IMR-90 (cell line): Measurements from ENCODE around the gene PTPRN2.

Experiments
- BHLHE40 ChIP-seq: fragments of 150-350 bp; IDR thresholded peaks from 2 replicates; pipeline ENCODE4 v1.6.1; 2016; ENCODE audit warnings: mild to moderate bottlenecking, low read depth, low read length
- CEBPB ChIP-seq: IDR thresholded peaks from 2 replicates; pipeline ENCODE4 v1.6.1; 2012; ENCODE audit warnings: low read depth, low read length, improper control_type of control experiment
- FOS ChIP-seq: fragments of 150-350 bp; IDR thresholded peaks from 2 replicates; pipeline ENCODE4 v1.6.1; 2016; ENCODE audit warnings: low read depth, low read length
- MAFK ChIP-seq: IDR thresholded peaks from 2 replicates; pipeline ENCODE4 v1.6.1; 2012; ENCODE audit warnings: low read depth, low read length, improper control_type of control experiment
- MAZ ChIP-seq: IDR thresholded peaks from 2 replicates; pipeline ENCODE4 v1.6.1; 2012; ENCODE audit warnings: low read depth, mild to moderate bottlenecking, low read length, improper control_type of control experiment, moderate library complexity, borderline replicate concordance
- NFE2L2 ChIP-seq: fragments of 150-350 bp; IDR thresholded peaks from 2 replicates; pipeline ENCODE4 v1.6.1; 2016; ENCODE audit warnings: low read depth, mild to moderate bottlenecking, low read length
- POLR2A ChIP-seq: IDR thresholded peaks from 2 replicates; pipeline ENCODE4 v1.6.1; 2012; ENCODE audit warnings: mild to moderate bottlenecking, low read depth, low read length
- RAD21 ChIP-seq: IDR thresholded peaks from 2 replicates; pipeline ENCODE4 v1.6.1; 2012; ENCODE audit warnings: low read length, improper control_type of control experiment
- RFX5 ChIP-seq: IDR thresholded peaks from 2 replicates; pipeline ENCODE4 v1.8.0; 2012; ENCODE audit warnings: low read depth, mild to moderate bottlenecking, low read length, moderate library complexity
- SMC3 ChIP-seq: fragments of 150-350 bp; IDR thresholded peaks from 2 replicates; pipeline ENCODE4 v1.6.1; 2016; ENCODE audit warnings: low read depth, mild to moderate bottlenecking, antibody characterized with exemption, low read length, moderate library complexity
- TF ChIP-seq, protein P1 (sequence below): conservative IDR thresholded peaks from 2 replicates; pipeline ENCODE4 v1.5.1; 2012; ENCODE audit warnings: mild to moderate bottlenecking, low read depth, low read length, improper control_type of control experiment
- TF ChIP-seq, protein P2 (sequence below): fragments of 150-350 bp; IDR thresholded peaks from 2 replicates; pipeline ENCODE4 v1.6.1; 2017; ENCODE audit warnings: mild to moderate bottlenecking, antibody characterized with exemption, low read length, low read depth
- TF ChIP-seq, protein P3 (sequence below): fragments of 150-350 bp; IDR thresholded peaks from 2 replicates; pipeline ENCODE4 v1.6.1; 2016; ENCODE audit warnings: low read depth, mild to moderate bottlenecking, low read length, moderate library complexity, borderline replicate concordance

DNA sequence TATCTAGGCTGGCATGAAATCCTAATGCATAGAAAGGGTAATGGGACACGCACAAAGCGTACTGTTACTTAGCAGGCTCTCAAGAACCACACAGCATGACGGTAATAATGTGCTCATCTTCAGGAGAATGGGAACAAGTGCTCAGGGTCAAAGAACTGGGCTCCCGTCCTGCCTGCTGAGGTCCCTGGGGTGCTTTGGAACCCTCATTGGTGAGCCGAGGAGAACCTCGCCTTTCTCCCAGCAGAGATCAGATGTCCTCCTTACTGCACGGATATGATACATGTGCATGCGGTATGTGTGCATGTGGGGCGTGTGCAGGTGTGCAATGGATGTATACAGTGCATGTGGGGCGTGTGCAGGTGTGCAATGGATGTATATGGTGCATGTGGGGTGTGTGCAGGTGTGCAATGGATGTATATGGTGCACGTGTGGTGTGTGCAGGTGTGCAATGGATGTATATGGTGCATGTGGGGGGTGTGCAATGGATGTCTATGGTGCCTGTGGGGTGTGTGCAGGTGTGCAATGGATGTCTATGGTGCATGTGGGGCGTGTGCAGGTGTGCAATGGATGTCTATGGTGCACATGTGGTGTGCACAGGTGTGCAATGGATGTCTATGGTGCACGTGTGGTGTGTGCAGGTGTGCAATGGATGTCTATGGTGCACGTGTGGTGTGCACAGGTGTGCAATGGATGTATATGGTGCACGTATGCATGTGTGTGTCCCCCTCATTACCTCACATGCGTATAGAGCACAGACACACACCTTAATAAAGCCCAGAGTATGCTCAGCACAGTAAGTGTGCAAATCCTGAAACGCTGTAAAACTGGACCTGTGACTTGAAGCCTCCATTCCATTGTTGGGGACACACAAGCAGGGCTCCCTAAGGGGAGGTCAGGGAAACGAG lies 336.3 kb downstream of the PTPRN2 start:
- TF ChIP-seq, protein P1, sequence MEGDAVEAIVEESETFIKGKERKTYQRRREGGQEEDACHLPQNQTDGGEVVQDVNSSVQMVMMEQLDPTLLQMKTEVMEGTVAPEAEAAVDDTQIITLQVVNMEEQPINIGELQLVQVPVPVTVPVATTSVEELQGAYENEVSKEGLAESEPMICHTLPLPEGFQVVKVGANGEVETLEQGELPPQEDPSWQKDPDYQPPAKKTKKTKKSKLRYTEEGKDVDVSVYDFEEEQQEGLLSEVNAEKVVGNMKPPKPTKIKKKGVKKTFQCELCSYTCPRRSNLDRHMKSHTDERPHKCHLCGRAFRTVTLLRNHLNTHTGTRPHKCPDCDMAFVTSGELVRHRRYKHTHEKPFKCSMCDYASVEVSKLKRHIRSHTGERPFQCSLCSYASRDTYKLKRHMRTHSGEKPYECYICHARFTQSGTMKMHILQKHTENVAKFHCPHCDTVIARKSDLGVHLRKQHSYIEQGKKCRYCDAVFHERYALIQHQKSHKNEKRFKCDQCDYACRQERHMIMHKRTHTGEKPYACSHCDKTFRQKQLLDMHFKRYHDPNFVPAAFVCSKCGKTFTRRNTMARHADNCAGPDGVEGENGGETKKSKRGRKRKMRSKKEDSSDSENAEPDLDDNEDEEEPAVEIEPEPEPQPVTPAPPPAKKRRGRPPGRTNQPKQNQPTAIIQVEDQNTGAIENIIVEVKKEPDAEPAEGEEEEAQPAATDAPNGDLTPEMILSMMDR = no peak
- TF ChIP-seq, protein P2, sequence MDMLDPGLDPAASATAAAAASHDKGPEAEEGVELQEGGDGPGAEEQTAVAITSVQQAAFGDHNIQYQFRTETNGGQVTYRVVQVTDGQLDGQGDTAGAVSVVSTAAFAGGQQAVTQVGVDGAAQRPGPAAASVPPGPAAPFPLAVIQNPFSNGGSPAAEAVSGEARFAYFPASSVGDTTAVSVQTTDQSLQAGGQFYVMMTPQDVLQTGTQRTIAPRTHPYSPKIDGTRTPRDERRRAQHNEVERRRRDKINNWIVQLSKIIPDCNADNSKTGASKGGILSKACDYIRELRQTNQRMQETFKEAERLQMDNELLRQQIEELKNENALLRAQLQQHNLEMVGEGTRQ = no peak
- TF ChIP-seq MAFK (no peak), POLR2A (no peak), SMC3 (no peak), RAD21 (no peak), MAZ (no peak), BHLHE40 (no peak), CEBPB (no peak), FOS (no peak), NFE2L2 (no peak), RFX5 (no peak)
- TF ChIP-seq, protein P3, sequence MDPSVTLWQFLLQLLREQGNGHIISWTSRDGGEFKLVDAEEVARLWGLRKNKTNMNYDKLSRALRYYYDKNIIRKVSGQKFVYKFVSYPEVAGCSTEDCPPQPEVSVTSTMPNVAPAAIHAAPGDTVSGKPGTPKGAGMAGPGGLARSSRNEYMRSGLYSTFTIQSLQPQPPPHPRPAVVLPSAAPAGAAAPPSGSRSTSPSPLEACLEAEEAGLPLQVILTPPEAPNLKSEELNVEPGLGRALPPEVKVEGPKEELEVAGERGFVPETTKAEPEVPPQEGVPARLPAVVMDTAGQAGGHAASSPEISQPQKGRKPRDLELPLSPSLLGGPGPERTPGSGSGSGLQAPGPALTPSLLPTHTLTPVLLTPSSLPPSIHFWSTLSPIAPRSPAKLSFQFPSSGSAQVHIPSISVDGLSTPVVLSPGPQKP = no peak
